ENCODE data around the gene MAP3K7. TPM values are rescaled to one million over a fixed set of nuclear protein-coding genes. Genes with fewer than 3 reads are reported as not detected.

Gene MAP3K7
- total and polyA plus RNA-seq, 2 experiments from 2014 or later = 33.2 to 47.1 TPM

GRCh38 chr6:90534337-90535025 lies 52.4 kb downstream of the MAP3K7 start:
- Mint-ChIP-seq H3K27me3 (ENCODE audit: insufficient read depth, low read depth, poor library complexity) (no peaks in the 10 kb centered on the region), H3K4me3 (no peak overlapping the region), H3K27ac (no peak overlapping the region), H3K36me3 (ENCODE audit: low read depth) (peaks cover 10% of the 10 kb centered on the region; the same call in 1 of the 3 replicates), H3K9me3 (no peaks in the 10 kb centered on the region), H3K4me1 (peaks cover 5% of the 10 kb centered on the region; the same call in 1 of the 3 replicates)
- Histone ChIP-seq H3K9me2 (ENCODE audit: insufficient read depth) (no peaks in the 10 kb centered on the region), H3K27ac (ENCODE audit: low read depth) (no peak overlapping the region), H3K79me2 (replicated peaks; ENCODE audit: insufficient read depth) (no peaks in the 10 kb centered on the region), H2AFZ (no peak overlapping the region), H3K27me3 (ENCODE audit: insufficient read depth) (no peaks in the 10 kb centered on the region), H3K4me1 (ENCODE audit: insufficient read depth) (no peaks in the 10 kb centered on the region), H4K20me1 (replicated peaks; ENCODE audit: insufficient read depth) (no peaks in the 10 kb centered on the region), H3K4me2 (no peak overlapping the region), H3K36me3 (ENCODE audit: insufficient read depth) (no peaks in the 10 kb centered on the region; the same call in 1 of the 2 replicates), H3K4me3 (no peak overlapping the region), H3F3A (replicated peaks; ENCODE audit: low read depth) (no peaks in the 10 kb centered on the region)
- no peak for TF ChIP-seq EZH2phosphoT487 (IDR thresholded peaks at IDR 0.05; ENCODE audit: unreplicated experiment)
- TF ChIP-seq STAT1 (IDR thresholded peaks at IDR 0.05; ENCODE audit: unreplicated experiment) = no peak
- no peak for TF ChIP-seq REST (IDR thresholded peaks at IDR 0.05; ENCODE audit: unreplicated experiment)
- TF ChIP-seq ZNF331 (CRISPR knock-in tag; IDR thresholded peaks at IDR 0.05; ENCODE audit: low read depth) = no peak
- no peak for TF ChIP-seq CTCF (conservative IDR thresholded peaks at IDR 0.05; ENCODE audit: low read depth in 2 of 2)
- TF ChIP-seq JUNB (IDR thresholded peaks at IDR 0.05; ENCODE audit: unreplicated experiment) = no peak
- TF ChIP-seq ZNF462 (CRISPR knock-in tag; IDR thresholded peaks at IDR 0.05) = no peak
- no peak for TF ChIP-seq ZNF114 (CRISPR knock-in tag; IDR thresholded peaks at IDR 0.05)
- no peak for TF ChIP-seq NANOG (IDR thresholded peaks at IDR 0.05; ENCODE audit: borderline replicate concordance)
- TF ChIP-seq EZH2 (IDR thresholded peaks at IDR 0.05; ENCODE audit: low read depth, unreplicated experiment) = no peak
- no peak for TF ChIP-seq POLR2AphosphoS5 (IDR thresholded peaks at IDR 0.05; ENCODE audit: low read depth)
- no peak for TF ChIP-seq ETS1 (IDR thresholded peaks at IDR 0.05)
- TF ChIP-seq CREB1 (CRISPR knock-in tag; IDR thresholded peaks at IDR 0.05; ENCODE audit: low read depth) = no peak
- DNase-seq (ENCODE audit: low spot score) = no peak
- no peak for ATAC-seq

Measured in GM23338 (cell line).